AG04450 (cell line): ENCODE data around the gene BIRC6. TPM values are rescaled to one million over a fixed set of nuclear protein-coding genes. Genes with fewer than 3 reads are reported as not detected.
"Not testable (repeated sequence)": the region's sequence is repeated elsewhere in the genome, so short reads cannot be mapped to it uniquely, and the experiment has no call there.

Source experiments
- CTCF ChIA-PET: fragments of 300-600, 350-600 bp; formaldehyde crosslinking; extraction: SDS; loops from one replicate; lab custom pipeline; 2022; ENCODE audit warnings: antibody characterized with exemption, inconsistent platforms; lab: Charles Lee
- POLR2A ChIA-PET: fragments of 350-600 bp; formaldehyde crosslinking; extraction: SDS; loops from one replicate; lab custom pipeline; 2021; ENCODE audit warnings: antibody characterized with exemption, inconsistent platforms; lab: Yijun Ruan, JAX
- DNase-seq: peaks from one replicate; pipeline ENCODE4 v3.0.0-alpha.2; 2011; ENCODE audit warnings: low read depth, low spot score
- H3K27ac ChIP-seq: one replicate; pipeline ENCODE4 v1.5.1; 2012; ENCODE audit warnings: low read depth, low read length, control low read depth
- H3K27me3 ChIP-seq: one replicate; pipeline ENCODE4 v1.6.0; 2012; ENCODE audit warnings: low read length; ENCODE audit not compliant: control insufficient read depth, insufficient read depth
- H3K4me3 ChIP-seq: 2 replicates; pipeline ENCODE4 v1.5.1; 2011; ENCODE audit warnings: mild to moderate bottlenecking, low read depth, low read length, control low read depth
- H3K9me3 ChIP-seq: 2 replicates; pipeline ENCODE4 v1.5.1; 2012; ENCODE audit warnings: low read length; ENCODE audit not compliant: control insufficient read depth, insufficient read depth
- CTCF ChIP-seq: IDR thresholded peaks from 2 replicates; pipeline ENCODE4 v1.5.1; 2011; ENCODE audit warnings: low read depth, low read length, control low read depth, inconsistent platforms
- polyA plus RNA-seq: library from polyadenylated mRNA; depleted of rRNA; stranded (reverse); fragments of >200 nt; gene quantifications from 2 replicates; pipeline ENCODE4 v1.2.3, GENCODE V29; 2011

Gene BIRC6
- polyA plus RNA-seq, 1 experiment, result 86.3 TPM

- H3K4me3 ChIP-seq, result no peak overlapping the region
- ChIA-PET POLR2A (no interaction called here), CTCF (no interaction called here)
- H3K27ac ChIP-seq, result no peak overlapping the region
- no peaks in the 10 kb centered on the region for H3K27me3 ChIP-seq
- DNase-seq, result no peak
- H3K9me3 ChIP-seq, result no peaks in the 10 kb centered on the region
- no peak for TF ChIP-seq CTCF
Measured at GRCh38 chr2:32532341-32532740, 175.5 kb downstream of the BIRC6 start.

GRCh38 chr2:32532961-32533360, 176.1 kb downstream of the BIRC6 start:
- no peak overlapping the region for H3K27ac ChIP-seq
- no peak for DNase-seq
- no peaks in the 10 kb centered on the region for H3K27me3 ChIP-seq
- CTCF ChIA-PET, result no interaction called here
- H3K4me3 ChIP-seq, result no peak overlapping the region
- TF ChIP-seq CTCF, result no peak
- no peaks in the 10 kb centered on the region for H3K9me3 ChIP-seq
- POLR2A ChIA-PET, result no interaction called here

- Histone ChIP-seq H3K27ac (no peak overlapping the region), H3K27me3 (no peaks in the 10 kb centered on the region), H3K9me3 (no peaks in the 10 kb centered on the region), H3K4me3 (no peak overlapping the region)
- ChIA-PET CTCF (no interaction called here), POLR2A (no interaction called here)
- DNase-seq, result no peak
- TF ChIP-seq CTCF, result no peak
Measured at GRCh38 chr2:32534831-32535230, 178.0 kb downstream of the BIRC6 start.

GRCh38 chr2:32538735-32539134, 181.9 kb downstream of the BIRC6 start:
- no peaks in the 10 kb centered on the region for H3K9me3 ChIP-seq
- CTCF ChIA-PET, result no interaction called here
- DNase-seq, result no peak
- TF ChIP-seq CTCF, result no peak
- POLR2A ChIA-PET, result no interaction called here
- H3K4me3 ChIP-seq, result no peak overlapping the region
- H3K27me3 ChIP-seq, result no peaks in the 10 kb centered on the region
- no peak overlapping the region for H3K27ac ChIP-seq

- ChIA-PET POLR2A (interaction anchor here (0.7 kb wide), 1 partner anchor 559 kb away, joined by 3 read pairs; no protein-coding TSS in a partner anchor), CTCF (interaction anchor here (0.7 kb wide), 1 partner anchor 489 kb away, joined by 3 read pairs; no protein-coding TSS in a partner anchor)
- not testable (repeated sequence) for DNase-seq, H3K27me3 ChIP-seq, H3K27ac ChIP-seq, H3K4me3 ChIP-seq, H3K9me3 ChIP-seq
Measured at GRCh38 chr2:32552483-32552882, 195.7 kb downstream of the BIRC6 start.
